Nephron (organoid): Measurements from ENCODE around the gene PIK3CD.

Experiments
- H3K27ac Mint-ChIP-seq, 3 experiments: 2 replicates each; pipeline ENCODE4 v1.8.0; 2020; ENCODE audit warnings: mixed read lengths in 3 of 3, mild to moderate bottlenecking in 2 of 3, moderate library complexity in 1 of 3
- H3K27me3 Mint-ChIP-seq: 2 replicates; pipeline ENCODE4 v1.8.0; 2021; ENCODE audit warnings: low read depth, mild to moderate bottlenecking, moderate library complexity, mixed read lengths
- H3K36me3 Mint-ChIP-seq: 2 replicates; pipeline ENCODE4 v1.8.0; 2020; ENCODE audit warnings: low read depth, mixed read lengths
- H3K4me1 Mint-ChIP-seq: 2 replicates; pipeline ENCODE4 v1.8.0; 2020; ENCODE audit warnings: mixed read lengths
- H3K4me3 Mint-ChIP-seq, 3 experiments: 2 replicates each; pipeline ENCODE4 v1.8.0; 2020; ENCODE audit warnings: mild to moderate bottlenecking in 3 of 3, mixed read lengths in 3 of 3, moderate library complexity in 2 of 3
- H3K9me3 Mint-ChIP-seq: 2 replicates; pipeline ENCODE4 v1.8.0; 2020; ENCODE audit warnings: mixed read lengths
- CTCF ChIP-seq, 3 experiments: fragments of 200-600 bp; sonication (generic); IDR thresholded peaks; one replicate each; pipeline ENCODE4 v1.5.0; 2021; ENCODE audit warnings: antibody characterized with exemption in 3 of 3; ENCODE audit not compliant: unreplicated experiment in 3 of 3

PIK3CD gene

DNA sequence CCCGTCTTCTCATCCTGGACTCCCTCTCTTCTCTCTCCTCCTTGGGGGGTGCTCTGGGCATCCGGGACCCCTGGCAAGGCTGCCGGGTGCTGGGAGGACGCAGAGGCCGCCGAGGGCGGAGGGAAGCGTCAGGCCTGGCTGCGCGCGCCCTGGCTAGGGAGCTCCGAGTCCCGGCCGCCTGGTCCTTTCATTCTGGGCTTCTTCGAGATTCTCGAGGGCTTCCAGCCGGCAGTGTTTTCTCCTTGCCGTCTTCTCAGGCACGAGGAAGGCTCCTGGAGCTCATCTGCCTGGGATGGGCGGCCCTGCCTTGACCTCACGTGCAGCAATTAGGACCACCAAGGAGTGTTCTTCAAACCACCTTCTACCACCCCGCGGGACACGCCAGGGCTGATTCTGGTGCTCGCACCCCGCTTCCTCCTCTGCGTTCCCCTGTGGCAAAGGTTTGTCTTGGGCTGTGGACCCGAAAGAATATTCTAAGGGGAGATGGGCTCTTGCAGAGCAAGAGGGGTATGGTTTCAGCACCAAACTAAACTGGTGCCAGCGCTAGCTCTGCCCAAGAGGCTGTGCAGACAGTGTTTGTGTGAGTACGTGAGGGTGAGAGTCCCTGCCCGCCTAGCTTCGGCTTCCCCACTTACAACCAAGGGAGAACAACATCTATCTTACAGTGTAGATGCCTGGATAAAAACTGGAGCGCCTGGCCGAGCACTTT, 36.5 kb downstream of the PIK3CD start:
- Mint-ChIP-seq H3K9me3 (no peaks in the 10 kb centered on the region), H3K36me3 (no peaks in the 10 kb centered on the region), H3K27ac (no peak overlapping the region), H3K27me3 (peaks cover 74% of the 10 kb centered on the region), H3K4me1 (peaks cover 15% of the 10 kb centered on the region), H3K4me3 (peak overlapping the region; percentile 83 to 87 (median 86))
- TF ChIP-seq CTCF (IDR thresholded peaks at IDR 0.05; ENCODE audit: unreplicated experiment in 3 of 3), result no peak

GRCh38 chr1:9688599-9688998, 37.1 kb downstream of the PIK3CD start:
- Mint-ChIP-seq H3K9me3 (no peaks in the 10 kb centered on the region), H3K4me1 (peaks cover 15% of the 10 kb centered on the region), H3K27ac (no peak overlapping the region), H3K27me3 (peaks cover 71% of the 10 kb centered on the region), H3K4me3 (peak overlapping the region; percentile 83 to 87 (median 86)), H3K36me3 (no peaks in the 10 kb centered on the region)
- TF ChIP-seq CTCF (IDR thresholded peaks at IDR 0.05; ENCODE audit: unreplicated experiment in 3 of 3), result no peak

DNA sequence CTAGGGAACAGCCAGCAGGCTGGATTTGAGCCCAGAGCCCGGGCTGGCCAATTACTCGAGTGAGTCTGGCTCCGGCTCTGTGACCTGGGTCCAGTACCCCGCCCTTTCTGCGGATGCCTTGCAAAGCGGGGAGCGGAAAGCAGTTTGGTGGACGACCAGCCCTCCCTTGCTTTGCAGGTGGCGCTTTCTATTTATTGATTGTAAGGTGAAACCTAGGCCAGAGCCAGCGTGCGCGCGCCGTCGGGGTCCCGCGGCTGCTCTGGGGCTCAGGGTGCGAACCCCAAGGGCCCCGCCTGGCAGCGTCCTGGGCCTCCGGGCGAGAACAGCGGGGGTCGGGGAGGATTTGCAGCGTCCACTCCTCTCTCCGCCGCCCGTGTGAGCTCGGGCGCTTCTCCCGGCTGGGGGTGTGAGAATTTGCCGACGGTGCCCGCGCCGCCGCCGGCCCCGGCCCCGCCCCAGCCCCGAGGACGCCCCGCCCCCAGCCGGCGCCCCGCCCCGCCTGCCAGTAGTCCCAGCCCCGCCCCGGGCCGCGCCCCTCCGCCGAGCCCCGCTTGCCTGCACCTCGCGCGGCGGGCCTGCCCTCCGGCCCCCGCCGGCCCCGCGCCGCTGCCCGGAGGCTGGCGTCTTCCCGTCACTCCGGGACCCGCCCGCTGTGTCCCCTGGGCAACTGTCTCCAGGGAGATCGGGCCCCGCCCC, 37.6 kb downstream of the PIK3CD start:
- Mint-ChIP-seq H3K4me1 (peaks cover 15% of the 10 kb centered on the region), H3K36me3 (no peaks in the 10 kb centered on the region), H3K27ac (no peak overlapping the region), H3K4me3 (peak overlapping the region; percentile 83 to 87 (median 86)), H3K9me3 (no peaks in the 10 kb centered on the region), H3K27me3 (peaks cover 73% of the 10 kb centered on the region)
- no peak for TF ChIP-seq CTCF (IDR thresholded peaks at IDR 0.05; ENCODE audit: unreplicated experiment in 3 of 3)

GRCh38 chr1:9689971-9690381, 38.4 kb downstream of the PIK3CD start:
- peak overlapping the region; percentile 87 to 90 (median 89) for H3K4me3 Mint-ChIP-seq
- no peaks in the 10 kb centered on the region for H3K36me3 Mint-ChIP-seq
- peaks cover 80% of the 10 kb centered on the region for H3K27me3 Mint-ChIP-seq
- TF ChIP-seq CTCF (IDR thresholded peaks at IDR 0.05; ENCODE audit: unreplicated experiment in 3 of 3), result no peak
- H3K27ac Mint-ChIP-seq, result peak overlapping the region in 1 of 3 experiments; percentile 9
- no peaks in the 10 kb centered on the region for H3K9me3 Mint-ChIP-seq
- peaks cover 15% of the 10 kb centered on the region for H3K4me1 Mint-ChIP-seq

DNA sequence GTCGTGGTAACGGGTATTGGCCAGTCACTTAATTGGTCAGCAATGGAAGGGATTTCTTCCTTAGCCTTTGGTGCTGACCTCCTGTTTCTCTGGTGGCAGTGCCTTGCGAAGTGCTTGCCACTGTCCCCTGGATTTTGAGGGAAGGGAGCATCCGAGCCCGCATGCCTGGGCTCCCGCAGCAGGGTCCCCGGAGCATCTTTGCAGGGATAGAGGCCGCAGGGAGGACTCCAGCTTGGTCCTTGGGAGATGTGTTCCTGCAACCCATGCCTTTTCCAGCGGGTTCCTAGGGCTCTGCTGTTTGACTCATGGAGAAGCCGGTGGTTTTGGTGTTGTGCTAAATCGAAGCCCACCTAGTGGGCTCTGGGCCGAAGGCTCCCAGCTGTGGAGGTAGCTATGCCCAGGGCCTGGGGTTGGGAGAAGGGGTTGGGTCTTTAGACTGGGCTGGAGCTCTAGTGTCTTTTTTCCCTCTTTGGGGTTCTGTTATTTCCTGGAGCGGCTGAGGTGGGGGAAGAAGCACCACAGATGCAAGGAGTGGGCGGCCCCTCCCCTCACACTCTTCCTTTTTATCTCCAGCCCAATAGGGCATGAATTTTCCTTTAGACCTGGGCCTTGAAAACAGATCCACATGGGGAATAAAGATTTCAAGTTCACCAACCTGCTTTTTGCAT, 39.0 kb downstream of the PIK3CD start:
- no peak for TF ChIP-seq CTCF (IDR thresholded peaks at IDR 0.05; ENCODE audit: unreplicated experiment in 3 of 3)
- Mint-ChIP-seq H3K27ac (peak overlapping the region in 1 of 3 experiments; percentile 9), H3K27me3 (peaks cover 79% of the 10 kb centered on the region), H3K36me3 (no peaks in the 10 kb centered on the region), H3K9me3 (no peaks in the 10 kb centered on the region), H3K4me3 (peak overlapping the region; percentile 87 to 90 (median 89)), H3K4me1 (peaks cover 15% of the 10 kb centered on the region)
